BE2C (cell line): ENCODE data around the gene LAIR2.

Source experiments
- DNase-seq: peaks from one replicate; pipeline ENCODE4 v3.0.0-alpha.2; 2020
- H3K27me3 ChIP-seq: fragments of 250-450 bp; sonication (Bioruptor Pico); 2 replicates; pipeline ENCODE4 v1.5.1; 2020; ENCODE audit warnings: mild to moderate bottlenecking
- H3K36me3 ChIP-seq: fragments of 250-450 bp; sonication (Bioruptor Pico); 2 replicates; pipeline ENCODE4 v1.5.1; 2020; ENCODE audit warnings: mild to moderate bottlenecking
- H3K4me1 ChIP-seq: fragments of 250-450 bp; sonication (Bioruptor Pico); 2 replicates; pipeline ENCODE4 v1.5.1; 2020
- H3K4me3 ChIP-seq: 2 replicates; pipeline ENCODE4 v1.5.1; 2011; ENCODE audit warnings: low read depth, low read length
- H3K9me3 ChIP-seq: fragments of 250-450 bp; sonication (Bioruptor Pico); 2 replicates; pipeline ENCODE4 v1.5.1; 2020
- TF ChIP-seq, protein P1 (sequence below): IDR thresholded peaks from 2 replicates; pipeline ENCODE4 v1.5.1; 2012; ENCODE audit warnings: mild to moderate bottlenecking, low read depth, low read length

Gene LAIR2

DNA sequence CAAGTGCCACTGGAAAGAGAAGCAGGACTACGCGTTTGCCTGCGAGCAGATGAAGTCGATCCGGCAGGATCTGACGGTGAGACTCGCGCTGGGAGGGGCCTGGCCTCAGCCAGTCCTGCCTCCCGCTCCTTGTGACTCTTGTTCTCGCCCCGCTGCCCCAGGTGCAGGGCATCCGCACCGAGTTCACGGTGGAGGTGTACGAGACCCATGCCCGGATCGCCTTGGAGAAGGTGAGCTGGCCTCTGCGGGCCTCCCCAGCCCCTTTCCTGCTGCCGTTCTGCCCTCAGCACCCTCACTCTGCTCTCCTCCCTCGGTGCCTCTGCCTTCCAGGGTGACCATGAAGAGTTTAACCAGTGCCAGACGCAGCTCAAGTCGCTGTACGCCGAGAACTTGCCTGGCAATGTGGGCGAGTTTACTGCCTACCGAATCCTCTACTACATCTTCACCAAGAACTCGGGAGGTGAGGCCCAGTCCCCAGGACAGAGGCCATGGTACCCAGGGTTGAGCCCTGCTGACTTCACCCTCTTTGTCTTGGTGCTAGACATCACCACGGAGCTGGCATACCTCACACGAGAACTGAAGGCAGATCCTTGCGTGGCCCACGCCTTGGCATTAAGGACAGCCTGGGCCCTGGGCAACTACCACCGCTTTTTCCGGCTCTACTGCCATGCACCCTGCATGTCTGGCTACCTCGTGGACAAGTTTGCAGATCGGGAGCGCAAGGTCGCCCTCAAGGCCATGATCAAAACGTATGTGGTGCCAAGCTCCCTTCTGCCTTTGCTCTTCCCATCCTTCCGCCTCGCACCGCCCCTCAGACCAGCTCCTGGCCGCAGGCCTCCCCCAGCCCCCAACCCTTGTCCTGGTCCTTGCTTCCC, 44.6 kb upstream of the LAIR2 start:
- Histone ChIP-seq H3K36me3 (peaks cover 82% of the 10 kb centered on the region), H3K4me1 (peaks cover 4% of the 10 kb centered on the region; the same call in 1 of the 2 replicates)
- TF ChIP-seq, protein P1, sequence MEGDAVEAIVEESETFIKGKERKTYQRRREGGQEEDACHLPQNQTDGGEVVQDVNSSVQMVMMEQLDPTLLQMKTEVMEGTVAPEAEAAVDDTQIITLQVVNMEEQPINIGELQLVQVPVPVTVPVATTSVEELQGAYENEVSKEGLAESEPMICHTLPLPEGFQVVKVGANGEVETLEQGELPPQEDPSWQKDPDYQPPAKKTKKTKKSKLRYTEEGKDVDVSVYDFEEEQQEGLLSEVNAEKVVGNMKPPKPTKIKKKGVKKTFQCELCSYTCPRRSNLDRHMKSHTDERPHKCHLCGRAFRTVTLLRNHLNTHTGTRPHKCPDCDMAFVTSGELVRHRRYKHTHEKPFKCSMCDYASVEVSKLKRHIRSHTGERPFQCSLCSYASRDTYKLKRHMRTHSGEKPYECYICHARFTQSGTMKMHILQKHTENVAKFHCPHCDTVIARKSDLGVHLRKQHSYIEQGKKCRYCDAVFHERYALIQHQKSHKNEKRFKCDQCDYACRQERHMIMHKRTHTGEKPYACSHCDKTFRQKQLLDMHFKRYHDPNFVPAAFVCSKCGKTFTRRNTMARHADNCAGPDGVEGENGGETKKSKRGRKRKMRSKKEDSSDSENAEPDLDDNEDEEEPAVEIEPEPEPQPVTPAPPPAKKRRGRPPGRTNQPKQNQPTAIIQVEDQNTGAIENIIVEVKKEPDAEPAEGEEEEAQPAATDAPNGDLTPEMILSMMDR: no peak

DNA sequence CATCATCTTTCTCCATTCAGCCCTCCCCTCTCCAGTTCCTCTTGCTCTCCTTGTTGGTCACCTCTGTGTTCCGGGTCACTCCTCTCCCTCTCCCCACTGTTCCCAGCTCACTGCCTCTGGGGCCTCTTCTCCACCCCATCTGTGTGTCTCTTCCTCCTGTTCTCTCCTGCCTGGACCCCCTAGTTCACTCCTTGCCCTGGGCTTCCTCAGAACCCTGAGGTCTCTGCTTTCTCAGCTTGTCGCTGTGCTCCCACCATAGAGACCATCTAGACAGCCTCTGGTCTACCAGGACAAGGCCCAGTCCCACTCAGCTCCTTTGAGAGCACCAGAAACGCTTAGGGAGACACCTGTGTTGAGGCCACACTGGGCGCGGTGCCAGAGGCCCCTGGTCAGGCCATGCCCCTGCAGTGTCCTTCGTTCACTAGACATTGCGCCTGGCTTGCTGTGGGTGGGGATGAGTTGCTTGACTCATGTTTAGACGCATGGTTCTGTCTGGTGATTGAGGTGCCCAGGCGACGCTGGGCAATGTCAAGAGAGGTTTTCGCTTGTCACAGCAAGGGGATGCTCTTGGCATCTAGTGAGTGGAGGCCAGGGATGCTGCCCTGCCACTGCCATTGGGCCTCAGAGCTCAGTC, 43.9 kb upstream of the LAIR2 start:
- no peaks in the 10 kb centered on the region for H3K9me3 ChIP-seq
- DNase-seq: no peak
- H3K27me3 ChIP-seq: no peaks in the 10 kb centered on the region
- H3K4me3 ChIP-seq: no peak overlapping the region
- peaks cover 4% of the 10 kb centered on the region; the same call in 1 of the 2 replicates for H3K4me1 ChIP-seq
- H3K36me3 ChIP-seq: peaks cover 75% of the 10 kb centered on the region
- TF ChIP-seq, protein P1: no peak

More for the DNA sequence above, 44.6 kb upstream of the LAIR2 start:
- H3K4me3 ChIP-seq: no peak overlapping the region
- no peak for DNase-seq
- no peaks in the 10 kb centered on the region for H3K27me3 ChIP-seq
- H3K9me3 ChIP-seq: no peaks in the 10 kb centered on the region

DNA sequence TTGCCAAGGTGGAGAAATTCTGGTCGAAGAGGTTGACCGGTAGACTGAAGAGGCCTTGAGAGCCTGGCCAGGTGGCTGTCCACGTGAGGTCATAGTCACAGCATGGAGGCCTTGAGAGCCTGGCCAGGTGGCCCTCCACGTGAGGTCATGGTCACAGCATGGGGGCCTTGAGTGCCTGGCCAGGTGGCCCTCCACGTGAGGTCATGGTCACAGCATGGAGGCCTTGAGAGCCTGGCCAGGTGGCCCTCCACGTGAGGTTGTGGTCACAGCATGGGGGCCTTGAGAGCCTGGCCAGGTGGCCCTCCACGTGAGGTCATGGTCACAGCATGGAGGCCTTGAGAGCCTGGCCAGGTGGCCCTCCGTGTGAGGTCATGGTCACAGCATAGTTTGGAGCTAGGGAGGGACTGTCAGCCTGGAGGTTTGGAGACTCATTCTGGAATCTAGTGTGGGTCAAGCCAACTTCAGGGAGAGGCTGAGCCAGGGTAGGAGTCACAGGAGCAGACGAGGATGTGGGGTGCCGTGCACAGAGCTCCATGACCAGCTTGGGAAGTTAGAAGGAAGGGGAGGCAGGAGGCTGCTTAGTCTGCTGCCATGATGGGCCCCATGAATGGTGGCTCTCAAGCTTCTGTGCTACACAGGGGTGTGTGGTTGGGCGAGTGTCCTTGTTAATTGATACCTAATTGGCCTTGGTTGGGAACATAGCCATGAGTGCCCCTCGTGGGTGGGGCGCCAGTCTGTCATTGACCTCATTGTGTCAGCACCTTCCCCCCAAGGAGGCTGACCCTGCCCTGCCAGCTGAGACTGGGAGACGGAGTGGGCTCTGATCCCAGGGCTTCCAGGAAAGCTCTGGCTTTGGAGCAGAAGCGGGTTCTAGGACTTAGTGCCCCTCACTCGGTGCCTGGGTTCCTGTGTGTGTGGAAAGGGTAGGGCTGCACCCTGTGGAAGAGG, 43.1 kb upstream of the LAIR2 start:
- TF ChIP-seq, protein P1: no peak
- no peak for DNase-seq
- H3K36me3 ChIP-seq: peaks cover 67% of the 10 kb centered on the region

DNA sequence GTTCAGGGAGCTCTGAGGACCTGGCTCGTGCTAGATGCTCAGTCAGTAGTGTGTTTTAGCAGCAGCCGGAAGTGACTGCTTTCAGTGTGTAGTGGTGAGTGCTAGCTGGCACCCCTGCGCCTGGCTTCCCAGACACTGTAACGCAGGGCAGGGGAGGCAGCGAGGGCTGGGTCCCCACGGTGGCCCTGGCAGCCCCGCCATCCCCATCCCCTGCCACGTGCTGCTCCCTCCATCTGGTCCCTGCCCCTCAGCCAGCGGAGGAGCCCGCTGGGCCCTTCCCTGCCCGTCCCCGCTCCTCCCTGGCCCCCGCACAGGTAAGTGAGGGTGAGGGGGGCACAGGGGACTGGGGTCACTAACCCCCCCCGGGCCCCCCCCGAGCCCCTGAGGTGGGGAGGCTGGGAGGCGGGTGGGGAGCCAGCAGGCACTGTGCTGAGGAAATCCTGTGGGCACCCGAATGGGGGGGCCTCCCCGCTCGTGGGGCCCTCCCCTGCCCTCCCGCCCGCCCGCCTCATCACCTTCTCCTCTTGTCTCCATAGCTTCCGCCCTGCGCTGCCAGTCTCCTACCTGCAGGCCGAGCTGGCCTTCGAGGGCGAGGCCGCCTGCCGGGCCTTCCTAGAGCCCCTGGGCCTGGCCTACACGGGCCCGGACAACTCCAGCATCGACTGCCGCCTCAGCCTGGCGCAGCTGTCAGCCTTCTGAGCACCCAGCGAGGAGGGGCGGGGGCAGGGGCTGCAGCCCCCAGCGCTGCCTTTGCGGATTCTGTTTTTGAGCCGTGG, 42.2 kb upstream of the LAIR2 start:
- Histone ChIP-seq H3K4me3 (no peak overlapping the region), H3K4me1 (peaks cover 4% of the 10 kb centered on the region; the same call in 1 of the 2 replicates), H3K9me3 (no peaks in the 10 kb centered on the region), H3K27me3 (no peaks in the 10 kb centered on the region), H3K36me3 (peaks cover 58% of the 10 kb centered on the region)
- TF ChIP-seq, protein P1: no peak
- DNase-seq: no peak

More for the DNA sequence above, 43.1 kb upstream of the LAIR2 start:
- Histone ChIP-seq H3K4me3 (no peak overlapping the region), H3K9me3 (no peaks in the 10 kb centered on the region), H3K4me1 (peaks cover 4% of the 10 kb centered on the region; the same call in 1 of the 2 replicates), H3K27me3 (no peaks in the 10 kb centered on the region)

DNA sequence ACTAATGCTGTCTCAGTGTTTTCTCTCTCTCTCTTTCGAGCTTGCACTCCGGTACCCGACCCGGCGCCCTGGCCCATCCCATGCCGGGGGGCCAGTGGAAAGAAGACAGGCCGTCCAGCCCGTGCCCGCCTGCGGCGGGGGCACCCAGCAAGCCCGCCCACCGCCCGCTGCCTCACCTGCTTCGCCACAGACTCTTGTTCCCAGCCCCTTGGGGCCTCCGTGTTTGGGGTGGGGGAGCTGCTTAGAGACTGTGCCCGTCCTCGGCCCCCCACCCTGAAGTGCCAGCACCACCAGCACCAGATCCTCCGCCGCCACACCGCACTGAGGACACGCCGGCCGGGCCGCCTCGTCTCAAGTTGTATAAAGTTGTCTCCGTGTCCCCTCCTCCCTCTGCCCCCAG, 41.4 kb upstream of the LAIR2 start:
- no peak for DNase-seq
- Histone ChIP-seq H3K36me3 (peaks cover 50% of the 10 kb centered on the region), H3K4me3 (no peak overlapping the region), H3K9me3 (no peaks in the 10 kb centered on the region), H3K4me1 (peaks cover 4% of the 10 kb centered on the region; the same call in 1 of the 2 replicates), H3K27me3 (no peaks in the 10 kb centered on the region)
- TF ChIP-seq, protein P1: no peak
